HS-5 (cell line): ENCODE data around the gene CTRB1.
A peak's percentile ranks its signal among the peaks of the same experiment; 100 is the strongest.
"Not testable (repeated sequence)": the region's sequence is repeated elsewhere in the genome, so short reads cannot be mapped to it uniquely, and the experiment has no call there.

ENCODE experiments used
- DNase-seq: peaks from one replicate; pipeline ENCODE4 v3.0.0-alpha.2; 2012; ENCODE audit warnings: low read depth

Gene CTRB1

DNA sequence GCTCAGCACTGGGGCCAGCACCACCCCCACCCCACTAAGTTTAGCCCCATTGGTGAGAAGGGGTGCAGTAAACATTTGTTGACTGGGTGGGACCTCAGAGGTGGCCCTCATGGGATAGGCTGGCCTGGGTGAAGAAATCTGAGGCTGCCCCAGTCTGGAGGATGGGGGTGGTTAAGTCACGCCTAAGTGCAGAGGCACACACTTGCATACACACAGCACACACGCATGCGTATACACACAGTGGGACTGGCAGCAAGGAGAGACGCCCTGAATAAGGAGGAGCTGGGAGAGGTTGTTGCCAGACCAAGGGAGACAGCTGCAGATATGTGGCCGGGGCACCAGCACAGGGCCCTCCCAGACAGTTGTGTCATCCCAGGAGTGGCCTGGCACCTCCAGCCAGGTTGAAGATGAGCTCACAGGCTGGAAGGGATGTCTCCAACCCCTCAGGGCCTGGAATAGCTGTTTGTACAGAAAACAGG is 35.6 kb downstream of the CTRB1 start:
- DNase-seq, result no peak

DNA sequence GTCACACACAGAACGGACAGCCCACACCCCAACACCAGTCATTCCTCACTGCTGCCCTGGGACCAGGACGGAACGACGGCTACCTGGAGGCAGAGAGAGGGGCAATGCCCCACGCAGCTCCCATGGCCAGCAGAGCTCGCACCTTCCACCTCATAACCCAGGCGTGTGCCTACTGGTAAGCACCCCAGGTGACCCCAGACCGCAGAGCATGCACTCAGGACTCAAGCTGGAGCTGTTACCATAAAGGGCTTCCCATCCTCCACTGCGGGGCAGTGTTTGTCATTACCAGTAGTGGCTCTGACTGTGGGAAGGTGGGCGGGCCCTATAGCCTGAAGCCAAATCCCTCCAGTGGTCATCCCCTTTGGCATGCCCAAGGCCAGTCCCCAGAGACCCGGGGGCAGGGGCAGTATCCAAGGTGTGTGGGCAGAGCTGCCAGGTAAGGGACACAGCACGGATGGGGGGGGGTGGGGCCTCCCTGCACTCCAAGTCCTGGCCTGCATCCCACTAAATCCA is 37.3 kb downstream of the CTRB1 start:
- no peak for DNase-seq

DNA sequence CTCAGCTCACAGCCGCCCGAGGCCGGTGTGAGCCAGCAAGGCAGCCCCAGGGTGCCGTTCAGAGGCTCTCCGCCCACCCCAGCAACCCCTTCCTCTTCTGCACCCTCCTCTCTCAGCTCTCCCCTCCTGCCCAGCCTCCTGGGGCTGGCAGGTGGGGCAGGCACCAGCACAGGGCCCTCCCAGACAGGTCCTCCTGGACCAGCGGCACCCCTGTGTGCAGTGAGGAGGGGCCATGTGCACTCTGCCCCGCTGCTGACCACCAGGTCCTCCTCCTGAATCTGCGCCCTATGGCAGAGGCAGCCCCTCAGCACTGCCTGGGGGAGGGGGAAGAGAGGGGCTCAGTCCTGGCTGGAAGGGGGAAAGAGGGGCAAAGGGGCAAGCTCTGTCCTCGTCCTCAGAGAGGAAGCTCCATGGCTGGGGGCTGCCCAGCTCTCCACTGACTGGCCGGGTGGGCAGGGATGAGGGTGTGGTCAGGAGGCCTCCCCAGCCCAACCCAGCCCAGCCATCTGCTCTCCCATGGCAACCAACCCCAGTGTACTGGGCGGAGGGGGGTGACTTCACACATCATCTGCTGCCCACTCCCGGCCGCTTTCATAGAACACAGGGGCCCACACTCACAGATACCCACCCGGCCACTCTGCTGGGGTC is 38.0 kb downstream of the CTRB1 start:
- no peak for DNase-seq

DNA sequence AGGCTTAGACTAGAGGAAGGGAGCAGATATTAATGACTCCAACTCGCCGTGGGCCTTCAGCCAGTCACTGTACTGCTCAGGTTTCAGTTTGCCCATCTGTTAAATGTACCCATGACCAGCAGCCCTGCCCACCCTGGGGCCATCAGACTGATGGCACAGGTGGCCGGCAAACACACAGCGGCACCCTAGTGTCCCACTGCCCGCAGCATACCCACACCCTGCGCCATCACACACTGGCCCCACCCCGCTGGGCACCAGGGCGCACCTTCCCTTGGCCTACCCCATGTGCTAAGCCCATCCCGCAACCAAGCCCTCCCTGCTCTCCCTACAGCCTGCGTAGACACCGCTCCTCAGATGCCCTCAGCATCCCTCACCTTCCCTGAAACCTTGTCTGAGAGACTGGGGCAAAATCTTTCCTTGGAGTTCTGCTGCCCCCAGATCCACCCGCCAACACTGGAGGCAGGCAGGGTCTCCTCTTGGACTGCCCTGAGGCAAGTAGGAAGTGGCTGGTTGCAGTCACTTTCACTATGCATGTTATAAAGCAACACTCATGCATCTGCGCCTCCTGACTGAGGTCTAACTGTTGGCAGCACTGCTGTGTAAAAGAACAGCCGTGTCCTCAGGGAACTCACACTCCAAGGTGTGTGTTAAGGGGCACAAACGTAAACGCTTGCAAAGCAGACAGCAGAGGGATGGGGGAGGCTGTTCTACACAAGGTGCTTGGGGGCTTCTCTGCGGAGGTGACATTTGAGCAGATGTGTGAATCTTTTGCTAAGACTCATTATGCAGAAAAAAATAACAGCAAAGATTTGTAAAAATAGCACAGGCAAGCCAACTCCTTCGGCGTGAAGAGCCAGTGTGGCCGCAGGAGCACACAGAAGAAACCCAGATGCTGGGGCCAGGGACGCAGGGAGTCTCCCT is 39.4 kb downstream of the CTRB1 start:
- DNase-seq, result no peak

DNA sequence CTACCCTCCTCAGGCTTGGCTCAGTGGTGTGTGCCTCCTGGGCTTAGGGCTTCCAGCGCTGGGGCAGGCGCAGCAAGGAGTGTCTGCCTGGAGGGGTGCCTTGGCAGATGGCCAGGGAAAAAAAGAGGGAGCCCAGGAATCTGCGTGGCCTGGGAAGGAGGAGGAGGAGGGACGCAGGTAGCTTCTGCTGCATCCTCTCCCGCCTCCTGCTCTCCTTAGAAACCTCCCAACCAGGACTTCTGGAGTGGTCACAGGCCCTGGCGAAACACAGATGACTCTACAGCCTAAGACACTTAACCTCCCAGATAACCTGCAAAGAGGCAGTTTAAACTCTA is 40.0 kb downstream of the CTRB1 start:
- DNase-seq, result no peak

DNA sequence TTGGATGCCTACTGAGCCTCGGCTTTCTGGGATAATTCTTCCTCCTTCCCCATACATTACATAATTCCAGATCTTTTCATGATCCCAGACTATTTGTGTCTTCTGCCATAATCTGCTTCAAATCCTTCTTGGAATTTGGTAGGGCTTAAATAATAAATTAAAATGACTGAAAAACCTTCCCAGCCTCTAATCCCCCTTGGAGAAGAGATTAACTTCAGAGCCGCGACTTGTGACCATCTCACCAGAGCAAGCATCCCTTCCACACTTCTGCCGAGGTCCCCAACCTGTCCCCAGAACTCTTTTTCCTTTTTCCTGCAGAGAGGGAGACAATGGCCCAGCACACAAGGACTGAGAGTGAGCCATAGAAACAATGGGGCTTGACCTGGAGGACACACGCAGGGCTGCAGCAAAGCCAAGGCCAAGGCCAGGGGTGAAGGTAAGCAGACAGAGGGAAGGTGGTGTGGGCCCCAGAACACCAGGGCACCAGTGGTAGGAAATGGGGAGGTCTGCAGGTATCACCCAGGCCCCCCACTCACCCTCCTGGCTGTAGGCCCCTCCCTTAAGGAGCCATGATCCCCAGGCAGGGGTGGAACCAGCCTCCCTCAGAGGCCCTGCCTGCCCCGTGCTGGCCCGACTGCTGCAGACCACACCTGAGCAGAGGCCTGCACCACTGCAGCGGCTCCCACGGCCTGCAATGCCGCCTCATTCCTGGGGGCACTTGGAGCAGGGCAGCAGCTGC is 42.2 kb downstream of the CTRB1 start:
- DNase-seq, result no peak

DNA sequence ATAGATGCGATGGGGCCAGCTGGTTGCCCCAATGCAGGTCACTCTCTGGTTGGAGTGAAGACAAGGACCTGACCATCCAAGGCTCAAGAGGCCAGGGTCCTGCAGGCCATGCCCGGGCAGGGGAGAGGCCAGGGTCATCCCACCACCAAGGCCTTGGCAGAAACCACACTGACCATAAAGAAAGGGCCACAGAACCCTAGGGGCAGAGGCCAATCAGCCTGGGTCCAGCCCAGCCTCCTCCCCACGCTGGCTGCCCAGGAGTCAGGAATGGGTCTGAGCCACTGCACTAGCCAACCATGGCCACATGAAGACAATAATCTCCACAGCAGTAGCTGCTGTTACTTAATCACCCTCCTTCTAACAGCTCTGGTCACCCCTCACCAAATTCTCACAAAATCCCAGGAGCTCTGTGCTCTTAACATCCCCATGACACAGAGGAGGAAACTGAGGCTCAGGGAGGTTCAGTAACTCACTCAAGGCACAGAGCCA is 42.8 kb downstream of the CTRB1 start:
- no peak for DNase-seq

DNA sequence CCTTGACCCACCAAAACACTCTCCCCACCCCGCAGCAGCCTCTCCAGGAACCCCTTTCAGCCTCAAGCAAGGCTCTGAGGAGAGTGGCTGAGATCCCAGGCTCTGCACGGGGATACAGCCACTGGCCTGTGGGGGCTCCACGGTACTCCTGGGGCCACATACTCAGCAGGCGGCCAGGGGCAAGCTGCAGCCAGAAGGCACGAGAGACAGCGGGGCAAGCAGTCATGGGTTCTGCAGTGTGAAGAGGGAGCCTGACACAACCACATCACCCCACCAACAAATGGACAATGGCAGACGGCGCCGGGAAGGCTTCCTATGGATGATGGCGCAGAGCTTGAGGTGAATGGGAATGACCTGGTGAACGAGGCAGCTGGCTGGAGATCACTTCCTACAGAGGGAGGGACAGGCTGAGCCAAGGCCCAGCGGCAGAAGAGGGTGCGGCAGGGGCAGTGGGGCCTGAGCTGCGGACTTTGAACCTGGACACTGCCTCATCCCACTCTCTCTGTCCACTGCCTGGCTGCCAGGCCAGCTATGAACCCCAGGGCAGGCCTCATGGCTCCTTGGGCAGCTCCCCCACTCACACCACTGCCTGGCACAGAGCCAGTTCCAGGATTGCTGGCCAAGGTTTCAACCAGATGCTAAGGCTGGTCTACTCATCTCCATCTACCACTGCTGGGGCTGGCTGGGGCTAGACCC is 43.5 kb downstream of the CTRB1 start:
- DNase-seq, result no peak

DNA sequence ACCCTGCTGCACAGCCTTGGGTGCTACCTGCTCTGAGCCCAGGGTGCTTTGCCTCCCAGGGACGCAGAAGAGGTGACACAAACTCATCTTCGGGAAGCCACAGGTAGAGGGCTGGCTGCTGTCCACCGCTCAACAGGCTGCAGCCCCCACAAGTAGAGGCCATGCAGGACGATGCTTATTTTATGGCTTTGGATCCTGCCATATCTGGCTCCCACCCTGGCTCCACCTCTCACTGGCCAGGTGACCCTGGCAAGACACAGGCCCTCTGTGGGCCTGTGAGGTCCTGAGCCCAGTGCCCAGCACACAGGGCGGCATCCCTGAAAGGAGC is 44.0 kb downstream of the CTRB1 start:
- DNase-seq, result no peak

DNA sequence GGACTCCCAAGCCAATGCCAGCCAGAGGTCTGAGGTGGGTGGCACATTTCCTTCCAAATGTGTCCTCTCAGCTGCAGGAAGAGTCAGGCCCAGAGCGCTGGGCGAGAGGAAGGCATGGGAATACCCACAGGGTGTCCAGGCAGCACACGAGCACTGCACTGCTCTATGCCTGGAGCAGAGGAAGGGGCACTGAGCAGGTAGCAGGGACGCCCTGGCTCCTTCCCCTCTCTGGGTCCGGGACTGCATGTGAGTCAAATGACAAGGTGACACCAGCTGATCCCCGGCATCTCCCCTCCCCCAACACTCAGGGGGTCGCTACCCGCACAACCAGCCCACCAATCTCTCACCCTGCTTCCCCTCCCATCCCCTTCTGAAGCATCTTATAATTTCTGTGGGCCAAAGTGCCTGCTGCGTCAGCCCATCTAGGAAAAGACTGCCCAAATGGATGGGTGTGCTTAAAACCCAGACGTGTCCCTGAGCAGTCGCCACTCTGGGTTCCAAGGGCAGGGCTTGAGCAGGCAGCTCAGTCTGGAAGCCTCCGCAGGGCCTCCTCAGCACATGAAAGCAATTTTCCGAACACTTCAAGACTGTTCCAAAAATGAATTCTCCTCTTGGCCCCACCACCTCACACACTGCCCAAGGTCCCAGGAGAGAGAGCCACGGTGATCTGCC is 44.6 kb downstream of the CTRB1 start:
- no peak for DNase-seq

DNA sequence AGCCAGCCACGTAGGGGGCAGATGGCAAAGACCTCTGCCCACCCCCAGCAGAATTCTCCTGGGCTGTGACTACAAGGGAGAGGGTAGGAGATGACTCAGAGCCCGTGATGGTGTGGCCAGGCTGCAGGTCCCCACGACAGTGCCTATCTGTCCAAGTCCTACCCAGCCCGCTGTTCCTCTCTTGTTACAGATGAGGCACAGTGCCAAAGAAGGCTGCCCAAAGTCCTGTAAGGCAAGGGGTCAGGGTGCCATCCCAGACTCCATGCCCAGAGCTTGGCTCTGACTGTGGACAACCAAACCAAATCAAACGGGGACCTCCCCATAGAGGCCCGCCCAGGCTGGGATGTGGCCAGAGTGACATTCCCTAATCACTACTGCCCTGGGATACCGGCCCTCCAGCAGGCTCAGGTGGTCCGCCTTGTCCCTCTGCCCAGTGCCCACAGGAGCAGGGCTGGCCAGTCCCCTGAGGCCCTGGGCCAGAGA is 45.2 kb downstream of the CTRB1 start:
- DNase-seq, result no peak

DNA sequence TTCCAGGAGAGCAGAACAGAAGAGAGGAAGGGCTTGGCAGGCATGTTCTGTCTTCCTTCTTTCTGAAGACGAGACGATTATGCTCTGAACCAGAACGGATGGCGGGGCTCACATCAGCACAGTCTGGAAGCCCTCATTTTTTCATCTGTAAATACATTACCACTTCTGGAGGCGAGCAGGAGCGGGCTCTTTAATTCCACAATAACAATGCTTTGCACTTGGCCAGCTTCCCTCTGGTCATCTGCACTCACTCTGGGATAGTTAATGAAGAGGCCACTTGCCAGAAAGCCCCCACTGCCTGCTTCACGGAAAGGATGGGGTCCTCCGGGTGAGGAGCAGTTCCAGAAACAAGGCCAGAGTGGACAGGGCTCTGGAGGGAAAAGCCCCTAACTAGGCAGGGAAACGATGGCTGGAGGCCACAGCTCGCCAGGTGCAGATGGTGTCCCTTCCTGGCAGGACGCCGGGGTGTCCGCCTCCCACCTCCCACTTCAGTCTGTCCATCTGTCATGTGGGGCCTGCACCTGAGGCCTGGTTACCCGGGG is 45.7 kb downstream of the CTRB1 start:
- DNase-seq, result no peak

DNA sequence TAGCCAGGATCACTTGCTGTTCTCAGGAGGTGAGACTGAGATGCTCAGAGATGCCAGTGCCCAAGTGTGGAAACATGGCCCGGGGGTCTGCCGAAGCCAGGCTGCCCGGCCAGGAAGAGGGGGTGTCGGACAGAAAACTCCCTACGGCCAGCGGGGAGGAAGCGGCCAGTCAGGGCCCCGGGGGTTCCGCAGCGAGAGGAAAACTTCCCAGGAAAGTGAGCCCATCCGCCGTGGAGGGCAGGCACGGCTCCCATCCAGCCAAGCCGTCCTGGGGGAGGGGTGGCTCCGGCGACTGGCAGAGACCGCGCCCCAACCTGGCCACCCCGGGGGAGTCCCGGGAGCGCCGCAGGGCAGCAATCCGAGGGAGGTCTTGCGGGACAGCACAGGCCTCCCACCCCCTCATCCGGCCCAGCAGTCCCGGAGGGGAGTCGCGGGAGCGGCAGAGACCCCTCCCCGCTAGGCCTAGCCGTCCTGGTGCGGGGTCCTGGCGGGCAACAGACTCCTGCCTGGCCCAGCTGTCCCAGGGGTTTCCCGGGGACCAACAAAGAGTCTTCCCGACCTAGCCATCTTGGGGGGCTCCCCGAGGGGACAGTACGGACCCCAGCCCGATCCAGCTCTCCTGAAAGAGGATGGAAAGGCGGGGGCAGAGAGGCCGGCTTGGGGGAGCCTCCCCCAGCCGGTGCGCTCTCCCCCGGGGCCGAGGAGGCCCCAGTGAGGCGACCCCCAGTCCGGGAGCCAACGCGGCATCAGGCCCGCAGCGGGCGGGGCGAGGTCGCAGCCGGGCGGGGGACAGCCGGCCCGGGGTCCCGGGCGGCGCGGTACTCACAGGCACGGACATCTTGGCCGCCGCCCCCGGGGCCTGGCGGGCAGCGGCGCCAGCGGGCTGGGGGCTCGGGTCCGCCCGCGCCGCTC is 46.5 kb downstream of the CTRB1 start:
- no peak for DNase-seq

DNA sequence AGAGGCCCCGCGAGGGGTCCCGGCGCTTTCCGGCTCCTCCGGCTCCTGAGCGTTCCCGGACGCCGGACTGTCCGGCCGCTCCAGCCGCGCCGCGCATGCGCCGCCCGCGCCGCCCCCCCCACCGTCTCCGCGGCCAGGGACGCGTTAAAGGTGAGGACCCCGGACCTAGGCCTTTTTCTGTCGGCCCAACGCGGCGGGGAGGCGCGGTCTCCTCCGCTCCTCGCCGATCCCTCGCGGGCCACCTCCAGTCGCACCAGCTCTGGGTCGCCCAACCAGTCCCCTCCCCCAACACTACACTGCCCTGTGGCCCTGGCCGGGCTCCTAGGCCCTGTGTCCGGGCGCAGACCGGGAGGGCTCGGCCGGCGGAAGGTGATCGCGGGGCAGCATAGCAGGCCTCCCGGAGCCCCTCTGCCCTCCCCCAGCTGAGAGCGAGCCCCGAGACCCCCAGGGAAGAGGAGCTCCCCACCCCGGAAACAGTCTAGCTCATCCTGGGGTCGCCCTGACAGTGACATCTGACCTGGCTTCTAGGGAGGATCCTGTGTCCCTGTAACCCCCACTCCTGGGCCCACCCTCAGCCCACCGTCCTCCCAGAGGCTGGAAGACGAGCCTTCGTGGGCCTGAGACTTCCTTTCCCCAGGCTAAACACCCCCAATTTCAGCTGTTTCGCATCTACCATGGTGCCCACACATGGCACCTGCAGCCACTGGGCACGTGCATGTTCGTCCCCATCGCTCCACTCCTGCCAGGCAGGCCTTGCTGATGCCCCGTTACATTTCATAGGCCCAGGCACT is 47.3 kb downstream of the CTRB1 start:
- no peak for DNase-seq

DNA sequence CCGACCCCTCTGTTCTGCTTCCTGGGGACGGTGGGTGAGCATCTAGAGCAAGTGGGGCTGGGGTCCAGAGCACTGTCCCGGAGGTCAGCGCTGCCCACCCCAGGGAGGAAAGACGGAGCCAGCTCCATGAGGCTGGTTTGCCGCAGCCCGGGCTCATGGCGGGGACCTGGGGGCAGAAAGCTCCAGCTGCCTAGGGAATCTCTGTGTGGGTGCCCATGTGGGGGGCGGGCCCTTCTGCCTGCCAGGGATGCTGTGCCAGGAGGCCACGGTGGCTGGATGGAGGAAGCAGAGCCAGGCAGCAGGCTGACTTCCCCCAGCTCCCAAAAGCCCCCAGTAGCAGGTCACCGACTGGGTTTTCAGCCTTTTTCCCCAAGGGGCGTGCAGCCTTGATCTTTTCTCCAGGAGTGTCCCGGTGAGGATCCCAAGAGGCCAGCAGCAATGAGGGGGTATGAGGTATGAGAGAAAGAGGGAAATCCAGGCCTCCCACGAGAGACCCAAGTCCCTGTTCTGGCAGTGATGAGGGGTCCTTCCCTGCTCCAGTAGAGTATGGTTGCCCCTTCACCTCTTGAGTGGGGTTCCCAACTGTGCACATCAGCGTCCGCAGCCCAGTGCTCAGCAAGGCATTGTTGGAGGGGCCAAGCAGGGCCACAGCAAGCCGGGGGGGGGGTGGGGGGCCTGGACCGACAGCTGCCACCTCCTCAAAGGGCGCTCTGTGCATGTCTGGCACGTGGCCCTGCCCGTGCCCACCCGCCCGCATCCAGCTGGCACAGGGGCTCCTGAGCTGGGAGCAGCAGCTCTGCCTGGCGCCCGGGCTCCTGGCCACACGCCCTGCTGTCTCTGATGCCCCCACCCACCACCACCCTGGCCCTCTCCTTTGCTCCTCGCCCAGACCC is 48.2 kb downstream of the CTRB1 start:
- no peak for DNase-seq

DNA sequence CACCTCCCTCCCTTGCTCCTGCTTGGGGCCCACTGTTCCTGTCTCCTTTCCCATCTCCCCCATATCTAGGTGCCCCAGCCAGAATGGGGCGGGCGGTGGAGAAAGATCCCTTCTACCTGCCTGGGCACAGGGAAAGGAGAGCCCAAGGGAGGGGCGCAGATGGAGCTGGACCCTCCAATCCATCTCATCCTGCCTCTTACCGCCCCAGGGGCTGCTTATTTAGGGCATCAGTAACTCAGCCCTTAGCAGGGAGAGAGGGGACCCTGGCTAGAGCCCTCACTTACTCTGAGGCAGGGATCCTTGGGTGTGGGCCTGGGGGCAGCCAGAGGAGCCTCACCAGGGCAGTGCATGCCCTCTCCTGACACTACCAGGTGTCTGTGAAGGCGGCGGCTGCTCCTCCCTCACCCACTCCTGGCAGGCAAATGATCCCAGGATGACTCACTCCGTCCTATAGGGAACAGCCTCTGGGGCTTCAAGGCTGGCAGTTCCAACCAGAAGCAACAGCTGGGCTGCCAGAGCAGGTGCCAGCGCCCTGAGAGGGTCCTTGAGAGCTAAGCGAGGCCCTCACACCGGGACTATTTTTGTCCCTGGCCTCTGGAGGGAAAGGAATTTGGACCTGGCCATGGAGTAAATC is 49.0 kb downstream of the CTRB1 start:
- peak; percentile 67 for DNase-seq

DNA sequence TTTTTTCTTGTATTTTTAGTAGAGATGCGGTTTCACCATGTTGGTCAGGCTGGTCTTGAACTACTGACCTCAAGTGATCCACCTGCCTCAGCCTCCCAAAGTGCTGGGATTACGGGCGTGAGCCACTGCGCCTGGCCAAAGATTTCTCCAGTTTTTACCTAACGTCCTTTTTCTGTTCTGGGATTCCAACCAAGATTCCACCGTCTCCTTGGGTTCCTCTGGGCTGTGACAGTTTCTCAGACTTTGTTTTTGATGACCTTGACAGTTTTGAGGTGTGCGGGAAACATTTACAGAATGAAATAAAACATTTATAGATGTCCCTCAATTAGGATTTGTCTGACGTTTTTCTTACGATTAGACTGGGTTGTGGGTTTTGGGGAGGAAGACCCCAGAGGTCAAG is 50.6 kb downstream of the CTRB1 start:
- DNase-seq, result not testable (repeated sequence)
